ENCODE measurements around the gene FCF1.

FCF1 gene

GRCh38 chr14:74771399-74771798 is 58.5 kb downstream of the FCF1 start:
- no peak for DNase-seq

- DNase-seq = no peak
Measured at GRCh38 chr14:74784634-74785033, 71.7 kb downstream of the FCF1 start.

- no peak for DNase-seq
Measured at GRCh38 chr14:74785056-74785613, 72.2 kb downstream of the FCF1 start.

GRCh38 chr14:74786796-74787315 is 73.9 kb downstream of the FCF1 start:
- DNase-seq = no peak
